Midbrain (tissue), 1 donor: ENCODE data around the gene PSTPIP2.
"Not testable (repeated sequence)": the region's sequence is repeated elsewhere in the genome, so short reads cannot be mapped to it uniquely, and the experiment has no call there.

Source experiments
- DNase-seq: peaks from one replicate; lab custom pipeline; 2025; lab: John Stamatoyannopoulos, UW

PSTPIP2 gene

DNA sequence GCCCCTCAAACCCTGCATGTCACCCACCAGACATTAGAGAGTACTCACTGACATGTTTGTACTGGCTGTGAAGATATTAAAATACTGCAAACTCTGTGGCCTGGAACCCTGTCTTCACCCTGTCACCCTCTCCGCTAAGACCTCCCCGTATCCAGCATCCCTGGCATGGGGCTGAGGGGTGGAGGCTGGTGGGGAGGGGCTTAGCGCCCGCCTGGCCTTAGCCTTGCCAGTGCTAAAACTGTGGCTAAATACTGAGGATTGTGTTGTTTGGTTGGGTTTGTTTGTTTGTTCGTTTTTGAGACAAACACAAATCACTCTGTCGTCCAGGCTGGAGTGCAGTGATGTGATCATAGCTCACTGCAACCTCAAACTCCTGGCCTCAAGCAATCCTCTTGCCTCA lies 1.8 kb downstream of the PSTPIP2 start:
- no peak for DNase-seq

GRCh38 chr18:46069524-46069923 lies 2.5 kb downstream of the PSTPIP2 start:
- no peak for DNase-seq

- no peak for DNase-seq
These were observed 3.3 kb downstream of the PSTPIP2 start for GRCh38 chr18:46068763-46069162.

GRCh38 chr18:46067438-46068007 lies 4.5 kb downstream of the PSTPIP2 start:
- DNase-seq: no peak

- no peak for DNase-seq
These were observed 9.3 kb downstream of the PSTPIP2 start for GRCh38 chr18:46062781-46063180.

DNA sequence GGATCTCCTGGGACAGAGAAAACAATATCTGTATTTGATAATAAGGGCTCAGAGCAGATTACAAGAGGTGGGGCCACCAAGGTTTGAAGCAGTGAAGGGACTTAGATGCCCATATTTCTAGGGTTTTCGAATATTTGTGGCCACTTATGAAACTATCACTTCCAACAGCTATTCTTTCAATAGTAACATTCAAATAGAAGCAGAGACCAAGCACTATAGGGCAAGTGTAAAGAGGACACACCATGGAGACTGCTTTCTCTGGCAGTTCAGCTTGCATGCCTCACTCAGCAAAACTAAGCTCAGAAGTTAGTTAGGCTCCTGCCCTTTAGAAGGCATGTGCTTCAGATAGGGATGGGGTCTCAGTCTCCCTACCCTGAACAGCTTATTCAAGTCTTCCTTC lies 10.3 kb downstream of the PSTPIP2 start:
- DNase-seq: no peak

- DNase-seq: no peak
These were observed 10.7 kb downstream of the PSTPIP2 start for GRCh38 chr18:46061387-46061786.

DNA sequence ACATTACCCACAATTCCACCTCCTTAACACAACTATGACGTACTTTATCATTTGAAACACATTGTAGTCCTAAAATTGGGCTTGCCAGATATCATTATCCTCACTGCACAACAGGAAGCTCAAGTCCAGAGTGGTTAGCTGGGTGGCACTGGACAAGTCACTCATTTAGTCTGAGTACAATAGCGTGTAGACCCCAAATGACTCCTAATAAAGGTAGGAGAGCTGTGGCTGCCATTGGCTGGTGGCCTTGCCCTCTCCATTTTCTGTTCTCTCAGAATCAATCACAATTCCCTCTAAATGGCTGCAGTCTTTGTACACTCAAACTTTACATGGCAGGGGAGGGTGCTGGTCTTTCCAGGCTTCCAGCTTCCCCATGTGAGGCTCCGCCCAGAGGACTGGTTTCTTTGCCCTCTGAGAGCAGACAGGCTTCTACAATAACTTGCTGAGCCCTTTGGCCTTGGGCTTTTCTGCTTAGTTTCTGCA lies 11.7 kb downstream of the PSTPIP2 start:
- no peak for DNase-seq

DNA sequence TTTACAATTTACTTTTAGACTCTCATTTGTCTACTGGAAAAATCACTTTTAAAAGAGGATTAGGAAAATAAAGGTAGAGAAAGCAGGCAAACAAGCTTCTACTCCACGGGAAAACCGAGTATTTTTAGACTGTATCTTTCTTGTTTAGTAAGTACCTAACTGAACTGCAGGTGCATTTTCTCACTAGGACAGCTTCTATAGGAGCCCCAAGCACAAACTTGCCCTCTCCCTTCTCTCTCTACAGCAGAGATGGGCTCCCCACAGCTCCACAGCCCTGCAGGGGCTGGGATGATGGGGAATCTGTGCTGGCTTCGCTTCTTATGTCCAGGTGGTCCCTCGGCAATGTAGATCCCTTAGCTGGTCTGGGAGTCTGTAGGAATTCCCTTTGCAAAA lies 16.2 kb downstream of the PSTPIP2 start:
- DNase-seq: no peak

DNA sequence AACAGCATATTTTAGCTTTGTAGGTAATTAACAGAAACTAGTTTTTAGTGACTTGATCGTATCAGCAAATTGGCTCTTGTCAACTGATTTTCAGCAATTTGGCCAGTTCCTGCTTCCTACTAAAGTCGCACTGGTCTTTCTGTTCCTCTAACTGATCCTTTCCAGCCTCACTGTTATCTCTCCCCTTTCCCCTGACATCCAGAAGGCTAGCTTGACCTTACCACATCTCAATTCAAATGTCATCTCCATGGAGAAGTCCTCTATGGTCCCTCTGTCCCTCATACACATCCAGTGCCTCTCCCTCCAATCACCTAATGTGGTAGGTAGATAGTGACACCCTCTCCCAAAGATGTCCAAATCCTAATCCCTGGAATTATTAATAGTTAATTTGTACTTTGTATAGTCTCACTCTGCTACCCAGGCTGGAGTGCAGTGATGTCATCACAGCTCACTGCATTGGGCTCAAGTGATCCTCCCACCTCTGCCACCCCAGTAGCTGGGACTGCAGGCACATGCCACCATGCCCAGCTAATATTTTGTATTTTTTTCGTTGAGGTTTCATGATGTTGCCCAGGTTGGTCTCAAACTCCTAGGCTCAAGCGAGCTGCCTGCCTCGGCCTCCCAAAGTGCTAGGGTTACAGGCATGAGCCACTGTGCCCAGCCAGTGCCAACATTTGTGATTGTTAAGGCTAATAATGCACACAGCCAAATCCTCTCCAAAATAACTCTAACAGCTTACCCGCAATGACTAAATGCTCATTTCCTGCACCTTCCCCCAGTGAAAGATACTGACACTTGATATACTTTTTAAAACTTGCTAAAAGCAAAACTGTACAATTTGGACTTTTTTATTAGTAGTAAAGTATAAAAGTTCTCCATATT lies 16.9 kb downstream of the PSTPIP2 start:
- no peak for DNase-seq

GRCh38 chr18:46053368-46054095 lies 18.5 kb downstream of the PSTPIP2 start:
- DNase-seq: no peak

DNA sequence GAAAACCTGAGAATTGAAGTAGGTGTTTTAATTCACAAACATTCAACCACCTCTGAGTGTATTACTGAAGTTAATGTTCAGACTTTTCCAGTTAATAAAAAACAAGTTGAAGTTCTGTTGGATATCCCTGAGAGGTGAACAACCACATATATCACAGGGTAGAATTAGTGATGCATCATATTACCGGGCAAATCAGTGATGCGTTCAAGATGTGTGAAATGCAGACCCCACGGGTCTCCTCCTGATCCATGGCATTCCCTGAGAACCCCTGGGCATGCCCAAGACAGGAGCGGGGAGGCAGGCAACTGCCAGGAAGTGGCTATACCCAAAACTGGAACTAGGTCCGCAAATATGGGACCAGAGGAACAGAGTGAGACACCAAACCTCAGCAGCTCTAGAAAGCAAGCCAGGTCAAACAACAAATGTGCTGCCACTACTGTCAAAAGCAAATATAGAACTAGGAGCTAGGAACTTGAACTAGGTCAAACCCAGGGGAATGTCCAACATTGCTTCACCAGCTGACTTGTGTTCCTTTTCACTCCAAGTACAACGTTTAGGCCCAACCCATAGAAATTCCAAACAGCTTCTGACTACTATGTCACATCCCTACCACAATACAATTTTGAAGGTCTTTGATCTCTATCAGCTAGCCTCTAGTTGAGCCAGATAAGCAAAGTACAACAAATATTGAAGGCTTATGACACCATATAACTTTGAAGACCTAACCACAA lies 20.2 kb downstream of the PSTPIP2 start:
- DNase-seq: no peak

- DNase-seq: no peak
These were observed 21.8 kb downstream of the PSTPIP2 start for GRCh38 chr18:46050268-46050667.

GRCh38 chr18:46048641-46049040 lies 23.4 kb downstream of the PSTPIP2 start:
- DNase-seq: no peak

- not testable (repeated sequence) for DNase-seq
These were observed 24.7 kb downstream of the PSTPIP2 start for GRCh38 chr18:46047369-46047768.

DNA sequence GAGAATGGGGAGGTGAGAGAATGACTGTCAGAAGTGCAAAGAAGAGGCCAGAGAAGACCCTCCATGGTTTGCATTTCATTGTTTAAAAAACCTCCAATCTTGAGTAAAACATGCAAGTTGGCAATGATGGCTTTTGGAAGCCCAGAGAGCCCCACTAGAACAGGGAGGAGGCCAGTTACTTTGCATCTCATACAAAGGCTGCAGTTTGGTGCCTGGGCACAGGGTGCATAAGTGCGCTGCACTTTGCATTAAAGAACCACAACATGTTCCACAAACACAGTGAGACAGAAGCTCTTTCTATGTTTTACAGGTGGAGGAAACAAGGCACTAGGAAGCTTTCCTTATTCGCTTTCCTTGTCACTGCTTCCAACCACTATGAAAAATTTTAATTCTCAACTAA lies 25.4 kb downstream of the PSTPIP2 start:
- no peak for DNase-seq

GRCh38 chr18:46046126-46046525 lies 25.9 kb downstream of the PSTPIP2 start:
- no peak for DNase-seq

DNA sequence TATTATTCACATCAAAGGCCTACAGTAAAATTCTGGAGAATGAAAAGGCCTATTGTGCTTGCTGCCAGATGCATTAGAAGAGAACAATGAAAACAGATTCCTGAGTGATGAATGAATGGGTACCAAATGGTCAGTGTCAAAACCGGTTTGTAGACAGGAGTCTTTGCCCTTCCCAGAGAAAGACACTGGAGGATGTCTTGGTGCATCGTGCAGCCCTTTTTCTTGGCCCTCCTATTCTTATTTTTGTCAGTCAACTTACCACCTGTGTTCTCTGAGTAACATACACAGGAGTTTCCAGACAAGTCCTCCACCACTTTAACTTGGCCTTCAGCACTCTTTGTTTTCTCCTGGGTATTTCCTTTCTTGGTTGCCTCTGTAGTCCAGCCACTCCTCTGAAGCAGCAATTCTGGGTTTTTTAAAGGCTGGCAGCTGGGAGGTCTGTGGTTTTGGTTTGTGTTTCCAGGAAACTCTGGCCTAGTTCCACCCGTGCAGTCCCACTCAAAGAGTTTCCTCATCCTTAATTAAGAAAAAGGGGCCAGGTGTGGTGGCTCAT lies 29.4 kb downstream of the PSTPIP2 start:
- DNase-seq: no peak

DNA sequence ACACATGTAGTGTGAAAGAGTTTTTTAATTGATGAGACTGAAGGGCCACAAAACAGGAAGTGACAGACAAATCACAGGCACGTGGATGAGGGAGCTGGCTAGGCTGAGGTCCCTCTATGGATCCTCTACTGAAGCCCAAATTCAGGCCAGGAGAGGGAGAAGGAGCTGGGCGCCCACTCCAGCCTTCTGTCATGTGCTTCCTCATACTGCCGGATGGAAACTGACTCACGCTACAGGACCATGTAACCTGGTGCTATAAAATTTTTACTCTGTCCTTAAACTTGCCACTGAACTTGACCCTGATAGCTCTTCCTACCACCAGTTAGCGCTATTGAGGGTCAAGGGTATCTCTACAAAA lies 31.3 kb downstream of the PSTPIP2 start:
- no peak for DNase-seq

- DNase-seq: no peak
These were observed 31.9 kb downstream of the PSTPIP2 start for GRCh38 chr18:46040033-46040746.
